ENCODE measurements around the gene CARD11.

GRCh38 chr7:2880874-2881533, 162.7 kb downstream of the CARD11 start:
- no peak for TF ChIP-seq CTCF (IDR thresholded peaks at IDR 0.05)
- TF ChIP-seq POLR2A (IDR thresholded peaks at IDR 0.05), result no peak
- TF ChIP-seq POLR2AphosphoS5 (IDR thresholded peaks at IDR 0.05), result no peak
- no peak for TF ChIP-seq EP300 (IDR thresholded peaks at IDR 0.05)

Measured in suprapubic skin (tissue), 4 donors.